ENCODE results near the gene FABP3.

The FABP3 gene

DNA sequence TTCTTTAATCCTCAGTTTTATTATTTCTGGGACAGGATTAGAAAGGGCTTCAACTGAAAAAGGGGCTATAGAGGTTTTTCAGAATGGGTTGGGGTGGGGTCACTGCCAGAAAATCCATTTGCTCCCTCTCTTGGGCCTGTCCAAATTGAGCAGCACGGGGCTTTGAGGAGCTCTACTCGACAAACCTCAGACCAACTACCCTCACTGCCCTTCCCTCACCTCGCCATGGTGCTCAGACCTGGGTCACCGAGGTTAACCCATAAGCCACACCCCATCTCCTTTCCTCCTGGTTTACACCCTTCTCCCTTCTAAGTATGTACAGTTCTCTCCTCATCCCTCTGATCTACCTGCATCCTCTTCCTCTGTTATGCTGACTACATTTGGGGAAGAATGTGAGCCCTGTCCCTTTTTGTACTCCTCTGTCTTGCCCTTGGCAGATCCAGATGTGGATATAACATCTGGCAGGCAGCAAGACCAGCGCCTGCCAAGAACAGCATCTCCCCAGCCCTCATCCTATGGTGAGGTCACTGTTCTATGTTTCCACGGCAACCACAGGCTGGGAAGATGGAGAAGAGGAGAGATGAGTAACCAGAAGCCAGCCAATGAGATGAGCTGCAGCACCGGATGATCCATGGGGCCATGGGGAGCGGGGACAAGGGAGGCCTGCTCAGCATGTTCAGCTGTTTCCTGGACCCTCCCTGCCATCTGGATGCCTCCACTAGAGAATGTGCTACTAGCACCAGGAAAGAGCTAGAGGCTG, 3.7 kb upstream of the FABP3 start:
- FAIRE-seq (no peak), DNase-seq (ENCODE audit: insufficient read length, low spot score) (no peak)
- TF ChIP-seq POU2F2 (IDR thresholded peaks at IDR 0.05; ENCODE audit: low read depth, low read length) (no peak), PAX5 (IDR thresholded peaks at IDR 0.05; ENCODE audit: insufficient read depth, low read length, severe bottlenecking) (no peak), POLR2A (IDR thresholded peaks at IDR 0.05; ENCODE audit: low read depth, low read length) (no peak), SPI1 (IDR thresholded peaks at IDR 0.05; ENCODE audit: low read depth, low read length) (no peak), POLR2AphosphoS5 (IDR thresholded peaks at IDR 0.05; ENCODE audit: low read depth, low read length) (no peak), TAF1 (IDR thresholded peaks at IDR 0.05; ENCODE audit: low read depth, low read length) (no peak)

DNA sequence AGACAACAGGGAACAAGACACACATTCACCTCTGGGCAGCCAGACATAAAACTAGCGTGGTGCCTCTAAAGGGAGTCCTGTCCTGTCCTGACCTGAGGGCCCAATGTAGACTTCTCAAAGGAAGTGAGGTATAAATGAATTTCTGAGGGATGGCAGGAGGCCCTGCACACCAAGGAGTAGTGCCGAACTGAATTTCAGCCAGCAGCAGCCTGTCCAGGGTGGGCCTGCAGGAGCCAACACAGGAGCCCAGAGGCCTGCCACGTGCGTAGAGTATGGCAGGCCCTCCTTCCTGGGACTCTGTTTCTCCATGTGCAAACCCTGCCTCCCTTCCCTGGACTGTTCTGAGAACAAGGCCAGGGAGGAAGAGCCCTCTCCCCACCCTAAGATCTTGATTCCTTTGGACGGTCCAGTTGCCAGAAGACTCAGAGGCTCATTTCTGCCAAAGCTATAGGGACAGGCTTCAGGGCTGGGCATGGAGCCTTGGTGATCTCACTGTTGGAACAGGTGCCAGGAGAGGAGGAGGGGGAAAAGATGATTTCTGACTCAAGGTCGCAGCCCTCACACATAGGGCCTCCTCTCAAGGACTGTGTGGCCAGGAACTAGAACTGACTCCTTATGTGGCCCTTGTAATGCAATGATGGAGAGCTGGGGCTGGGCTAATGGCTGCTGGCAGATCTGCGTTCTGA, 1.8 kb upstream of the FABP3 start:
- TF ChIP-seq TAF1 (IDR thresholded peaks at IDR 0.05; ENCODE audit: low read depth, low read length) = no peak
- FAIRE-seq (no peak), DNase-seq (ENCODE audit: insufficient read length, low spot score) (no peak)

GRCh38 chr1:31373897-31374486, 1.1 kb upstream of the FABP3 start:
- TF ChIP-seq POLR2A (IDR thresholded peaks at IDR 0.05; ENCODE audit: low read depth, low read length) = no peak
- TF ChIP-seq TAF1 (IDR thresholded peaks at IDR 0.05; ENCODE audit: low read depth, low read length) = no peak
- no peak for TF ChIP-seq POU2F2 (IDR thresholded peaks at IDR 0.05; ENCODE audit: low read depth, low read length)
- TF ChIP-seq SPI1 (IDR thresholded peaks at IDR 0.05; ENCODE audit: low read depth, low read length) = no peak
- no peak for TF ChIP-seq PAX5 (IDR thresholded peaks at IDR 0.05; ENCODE audit: insufficient read depth, low read length, severe bottlenecking)
- no peak for TF ChIP-seq POLR2AphosphoS5 (IDR thresholded peaks at IDR 0.05; ENCODE audit: low read depth, low read length)
- no peak for DNase-seq (ENCODE audit: insufficient read length, low spot score)
- FAIRE-seq = no peak

DNA sequence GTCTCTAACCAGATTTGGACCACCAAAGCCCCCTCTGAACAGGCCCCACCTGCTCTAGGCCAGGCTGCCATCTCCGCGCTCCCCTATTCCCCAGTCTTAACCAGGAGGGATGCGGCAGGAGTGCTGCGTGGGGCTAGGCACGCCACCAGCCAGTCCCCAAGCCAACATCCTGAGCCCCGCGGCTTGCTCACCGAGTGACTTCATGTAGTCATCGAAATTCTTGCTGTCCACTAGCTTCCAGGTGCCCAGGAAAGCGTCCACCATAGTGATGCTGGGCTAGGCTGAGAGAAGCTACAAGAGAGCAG, 173 bp downstream of the FABP3 start:
- no peak for TF ChIP-seq PAX5 (IDR thresholded peaks at IDR 0.05; ENCODE audit: insufficient read depth, low read length, severe bottlenecking)
- no peak for TF ChIP-seq POLR2AphosphoS5 (IDR thresholded peaks at IDR 0.05; ENCODE audit: low read depth, low read length)
- TF ChIP-seq SPI1 (IDR thresholded peaks at IDR 0.05; ENCODE audit: low read depth, low read length) = no peak
- no peak for TF ChIP-seq TAF1 (IDR thresholded peaks at IDR 0.05; ENCODE audit: low read depth, low read length)
- no peak for TF ChIP-seq POU2F2 (IDR thresholded peaks at IDR 0.05; ENCODE audit: low read depth, low read length)
- no peak for TF ChIP-seq POLR2A (IDR thresholded peaks at IDR 0.05; ENCODE audit: low read depth, low read length)
- DNase-seq (ENCODE audit: insufficient read length, low spot score) (no peak), FAIRE-seq (no peak)

- TF ChIP-seq POLR2AphosphoS5 (IDR thresholded peaks at IDR 0.05; ENCODE audit: low read depth, low read length) (no peak), POU2F2 (IDR thresholded peaks at IDR 0.05; ENCODE audit: low read depth, low read length) (no peak), TAF1 (IDR thresholded peaks at IDR 0.05; ENCODE audit: low read depth, low read length) (no peak), POLR2A (IDR thresholded peaks at IDR 0.05; ENCODE audit: low read depth, low read length) (no peak)
- DNase-seq (ENCODE audit: insufficient read length, low spot score) (no peak), FAIRE-seq (no peak)
Observed at GRCh38 chr1:31372051-31372450, 825 bp downstream of the FABP3 start.

DNA sequence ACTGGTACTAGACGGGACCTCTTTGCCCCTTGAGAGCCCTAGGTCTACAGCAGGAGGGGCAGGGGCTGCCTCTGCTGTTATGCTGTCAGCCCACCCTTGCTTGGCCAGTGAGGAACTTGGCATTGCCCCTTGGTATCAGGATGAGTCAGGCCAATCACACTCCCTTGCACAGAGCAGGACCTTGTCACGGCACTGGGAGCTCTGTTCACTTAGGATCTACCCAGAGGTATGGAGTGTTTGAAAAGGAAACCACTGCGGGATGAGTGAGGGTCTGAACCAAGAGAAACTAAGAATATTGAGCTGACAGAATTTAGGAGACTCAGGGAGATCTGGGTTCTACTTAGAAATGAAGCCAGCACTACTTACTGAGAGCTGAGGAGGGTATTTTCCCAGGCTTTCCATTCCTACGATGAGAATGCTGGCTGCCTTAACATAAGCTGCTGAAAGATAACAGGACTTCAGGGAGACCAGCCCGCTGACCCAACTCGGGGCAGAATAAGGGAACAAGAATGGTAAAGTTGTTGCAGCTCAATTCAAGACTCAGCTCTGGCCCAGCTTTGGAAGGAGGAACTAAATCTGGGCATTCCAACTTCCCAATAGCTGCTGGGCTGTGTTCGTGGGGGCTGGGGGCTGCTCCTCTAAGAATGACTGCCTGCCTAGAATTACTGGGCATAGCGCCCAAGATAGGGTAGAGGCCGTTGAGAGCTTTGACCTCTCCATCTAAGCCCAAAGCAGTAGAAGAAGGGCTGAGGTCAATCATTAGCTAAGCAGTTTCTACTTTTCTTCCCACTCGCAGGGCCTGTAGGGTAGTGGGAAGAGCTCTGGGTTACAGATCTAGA, 1.5 kb downstream of the FABP3 start:
- DNase-seq (ENCODE audit: insufficient read length, low spot score) = no peak
- TF ChIP-seq TAF1 (IDR thresholded peaks at IDR 0.05; ENCODE audit: low read depth, low read length) (no peak), POU2F2 (IDR thresholded peaks at IDR 0.05; ENCODE audit: low read depth, low read length) (no peak), POLR2A (IDR thresholded peaks at IDR 0.05; ENCODE audit: low read depth, low read length) (no peak)
- no peak for FAIRE-seq

GRCh38 chr1:31370565-31370964, 2.3 kb downstream of the FABP3 start:
- DNase-seq (ENCODE audit: insufficient read length, low spot score) (no peak), FAIRE-seq (no peak)
- TF ChIP-seq TAF1 (IDR thresholded peaks at IDR 0.05; ENCODE audit: low read depth, low read length) (no peak), POU2F2 (IDR thresholded peaks at IDR 0.05; ENCODE audit: low read depth, low read length) (no peak), POLR2A (IDR thresholded peaks at IDR 0.05; ENCODE audit: low read depth, low read length) (no peak), POLR2AphosphoS5 (IDR thresholded peaks at IDR 0.05; ENCODE audit: low read depth, low read length) (no peak)

DNA sequence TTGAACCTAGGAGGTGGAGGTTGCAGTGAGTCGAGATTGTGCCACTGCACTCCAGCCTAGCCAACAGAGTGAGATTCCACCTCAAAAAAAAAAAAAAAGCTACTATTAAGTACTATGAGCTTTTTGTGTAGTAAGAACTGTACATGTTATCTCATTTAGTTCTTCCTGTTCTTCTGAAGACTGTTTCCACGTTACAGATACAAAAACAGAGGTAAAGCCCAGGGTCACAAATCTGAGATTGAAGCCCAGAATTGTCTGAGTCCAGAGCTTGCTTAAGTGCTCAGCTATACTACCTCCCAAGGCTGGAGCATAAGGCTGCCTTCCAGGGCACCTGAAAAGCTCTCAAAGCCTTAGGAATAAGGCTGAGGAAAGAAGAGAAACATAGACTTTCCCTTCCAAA, 2.9 kb downstream of the FABP3 start:
- DNase-seq (ENCODE audit: insufficient read length, low spot score) (no peak), FAIRE-seq (no peak)
- TF ChIP-seq PAX5 (IDR thresholded peaks at IDR 0.05; ENCODE audit: insufficient read depth, low read length, severe bottlenecking) (no peak), TAF1 (IDR thresholded peaks at IDR 0.05; ENCODE audit: low read depth, low read length) (no peak), POLR2AphosphoS5 (IDR thresholded peaks at IDR 0.05; ENCODE audit: low read depth, low read length) (no peak), POU2F2 (IDR thresholded peaks at IDR 0.05; ENCODE audit: low read depth, low read length) (no peak), SPI1 (IDR thresholded peaks at IDR 0.05; ENCODE audit: low read depth, low read length) (no peak), POLR2A (IDR thresholded peaks at IDR 0.05; ENCODE audit: low read depth, low read length) (no peak)

DNA sequence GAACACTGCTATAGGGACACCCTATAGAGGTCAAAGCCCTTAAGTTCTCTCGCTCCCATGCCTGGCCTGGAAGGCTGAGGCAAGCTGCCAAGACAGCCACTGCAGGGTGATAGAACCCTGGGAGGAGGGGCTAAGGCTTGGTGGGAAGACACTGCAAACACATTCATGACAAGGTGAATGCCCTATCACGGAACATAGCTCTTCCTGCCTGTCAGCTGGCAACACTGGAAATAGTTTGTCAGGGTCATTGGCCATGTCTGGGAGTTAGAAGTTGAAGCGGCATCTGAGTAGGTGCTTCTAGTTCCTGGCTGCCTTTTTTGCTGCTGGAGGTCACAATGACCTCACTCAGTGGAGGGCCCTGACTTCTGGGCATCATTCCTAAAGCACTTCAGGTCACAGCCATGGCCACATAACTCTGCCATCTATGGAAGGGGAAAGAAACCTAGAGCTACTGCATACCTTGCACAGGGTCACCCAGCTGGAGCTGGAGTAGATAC, 4.2 kb downstream of the FABP3 start:
- no peak for FAIRE-seq
- TF ChIP-seq POU2F2 (IDR thresholded peaks at IDR 0.05; ENCODE audit: low read depth, low read length) (no peak), POLR2AphosphoS5 (IDR thresholded peaks at IDR 0.05; ENCODE audit: low read depth, low read length) (no peak), TAF1 (IDR thresholded peaks at IDR 0.05; ENCODE audit: low read depth, low read length) (no peak), SPI1 (IDR thresholded peaks at IDR 0.05; ENCODE audit: low read depth, low read length) (no peak), POLR2A (IDR thresholded peaks at IDR 0.05; ENCODE audit: low read depth, low read length) (no peak), PAX5 (IDR thresholded peaks at IDR 0.05; ENCODE audit: insufficient read depth, low read length, severe bottlenecking) (no peak)
- no peak for DNase-seq (ENCODE audit: insufficient read length, low spot score)
